Activated CD4-positive, alpha-beta T cell treated with anti-CD3 and anti-CD28 coated beads, Interleukin-2, amount 10 ng/mL, durations not matched to agents 24 days and 14 days (primary cell): ENCODE results near the gene HS3ST3A1. TPM values are rescaled to one million over a fixed set of nuclear protein-coding genes. Genes with fewer than 3 reads are reported as not detected.

Experiments used
- DNase-seq: peaks from one replicate; pipeline ENCODE4 v3.0.0; 2022
- H3K27ac Mint-ChIP-seq: one replicate; pipeline ENCODE4 v1.8.0; 2022; ENCODE audit warnings: mild to moderate bottlenecking, mixed read lengths
- H3K27me3 Mint-ChIP-seq: one replicate; pipeline ENCODE4 v1.8.0; 2022; ENCODE audit warnings: mixed read lengths
- H3K36me3 Mint-ChIP-seq: one replicate; pipeline ENCODE4 v1.8.0; 2022; ENCODE audit warnings: low read depth, mild to moderate bottlenecking, mixed read lengths
- H3K4me1 Mint-ChIP-seq: one replicate; pipeline ENCODE4 v1.8.0; 2021; ENCODE audit warnings: mixed read lengths
- H3K4me3 Mint-ChIP-seq: one replicate; pipeline ENCODE4 v1.8.0; 2022; ENCODE audit warnings: mild to moderate bottlenecking, moderate library complexity, mixed read lengths
- H3K9me3 Mint-ChIP-seq: one replicate; pipeline ENCODE4 v1.8.0; 2021; ENCODE audit warnings: mixed read lengths
- intact Hi-C: fragments of 100-400 bp; cut with micrococcal nuclease; formaldehyde crosslinking; loops from one replicate; pipeline ENCODE4 v1.15.1; 2023
- total RNA-seq: library from RNA; stranded (reverse); gene quantifications from 2 replicates; pipeline ENCODE4 v1.2.3, GENCODE V29; 2022

The HS3ST3A1 gene
- total RNA-seq, result 2.3 and 3.7 TPM in 2 replicates

DNA sequence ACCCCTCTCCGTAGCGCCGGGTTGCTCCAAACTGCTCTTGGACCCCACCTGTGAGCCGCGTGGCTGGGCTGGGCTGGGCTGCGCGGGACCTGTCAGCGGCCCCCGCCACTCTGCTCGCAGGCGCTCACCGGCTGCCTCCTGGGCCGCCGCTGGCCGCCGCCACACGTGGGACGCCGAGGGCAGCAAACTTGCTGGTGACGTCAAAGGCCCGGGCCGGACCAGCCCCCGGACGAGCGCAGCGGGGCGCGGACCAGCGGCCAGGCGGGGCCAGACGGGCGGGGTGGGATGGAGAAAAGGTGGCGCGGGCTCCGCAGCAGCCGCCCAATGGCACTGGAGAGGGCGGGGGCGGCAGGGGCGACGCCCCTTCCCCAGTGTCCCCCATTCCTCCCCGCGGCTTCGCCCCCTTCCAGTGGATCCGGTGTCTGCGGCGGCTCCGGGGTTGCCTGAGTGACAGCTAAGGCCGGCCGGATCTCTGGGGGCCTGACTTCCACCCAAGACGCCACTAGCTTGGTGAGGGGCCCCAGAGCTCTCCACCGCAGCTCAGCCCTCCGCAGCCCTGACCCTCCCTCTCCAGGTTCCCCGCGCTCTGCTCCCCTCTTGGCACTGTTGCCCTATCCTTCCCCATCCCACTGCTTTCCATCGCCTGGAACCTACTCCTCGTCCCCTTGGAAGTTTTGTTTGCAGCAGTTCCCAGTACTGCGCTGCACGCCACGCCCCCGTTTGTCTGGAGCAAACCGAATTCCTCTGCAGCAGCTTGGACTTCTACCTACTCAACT, at the start of gene HS3ST3A1:
HS3ST3A1 (minus strand) TSS at position 154 of the 776 bp plus-strand sequence. CDS start 800 bp downstream, outside the sequence.
- Mint-ChIP-seq H3K27ac (no peak within 1 kb of the TSS), H3K27me3 (peaks cover 61% of the 10 kb centered on the region)

DNA sequence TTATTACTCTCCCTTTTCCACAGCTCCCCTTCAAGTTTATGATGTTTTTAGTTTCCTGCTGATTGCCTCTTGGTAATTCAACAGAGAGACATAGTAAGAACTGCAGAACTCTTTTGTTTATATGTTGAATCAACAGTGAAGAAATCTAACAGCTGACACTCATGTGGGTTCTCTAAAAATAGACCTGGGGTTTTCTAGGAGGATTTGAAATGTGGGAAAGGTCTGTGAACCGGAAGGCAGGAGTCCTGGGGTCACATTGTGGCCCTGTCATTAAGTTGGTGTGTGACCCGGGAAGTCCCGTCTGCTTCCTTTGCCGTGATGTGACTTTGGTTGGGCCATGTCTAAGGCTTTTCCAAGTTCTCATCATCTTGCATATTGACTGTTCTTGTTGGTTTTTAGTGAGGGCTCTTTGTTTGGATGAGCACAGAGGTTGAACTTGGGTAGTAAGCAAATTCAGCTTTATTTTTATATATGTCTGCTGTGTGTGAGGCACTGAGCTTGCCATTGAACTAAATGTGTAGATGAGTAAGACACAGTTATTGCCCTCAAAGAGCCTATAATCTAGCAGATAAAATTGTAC, 48.5 kb upstream of the HS3ST3A1 start:
- H3K4me1 Mint-ChIP-seq, result no peaks in the 10 kb centered on the region
- H3K27me3 Mint-ChIP-seq, result peaks cover 5% of the 10 kb centered on the region
- no peak overlapping the region for H3K27ac Mint-ChIP-seq
- H3K9me3 Mint-ChIP-seq, result no peaks in the 10 kb centered on the region
- no peak for DNase-seq
- H3K4me3 Mint-ChIP-seq, result no peak overlapping the region
- intact Hi-C loops, result no loop called here
- no peaks in the 10 kb centered on the region for H3K36me3 Mint-ChIP-seq

More for the DNA sequence above, at the start of gene HS3ST3A1:
- Mint-ChIP-seq H3K4me1 (peaks cover 8% of the 10 kb centered on the region), H3K4me3 (peak within 1 kb of the TSS; percentile 85), H3K9me3 (no peaks in the 10 kb centered on the region), H3K36me3 (no peaks in the 10 kb centered on the region)
- intact Hi-C loops, result no loop called here
- DNase-seq, result peak; percentile 68

DNA sequence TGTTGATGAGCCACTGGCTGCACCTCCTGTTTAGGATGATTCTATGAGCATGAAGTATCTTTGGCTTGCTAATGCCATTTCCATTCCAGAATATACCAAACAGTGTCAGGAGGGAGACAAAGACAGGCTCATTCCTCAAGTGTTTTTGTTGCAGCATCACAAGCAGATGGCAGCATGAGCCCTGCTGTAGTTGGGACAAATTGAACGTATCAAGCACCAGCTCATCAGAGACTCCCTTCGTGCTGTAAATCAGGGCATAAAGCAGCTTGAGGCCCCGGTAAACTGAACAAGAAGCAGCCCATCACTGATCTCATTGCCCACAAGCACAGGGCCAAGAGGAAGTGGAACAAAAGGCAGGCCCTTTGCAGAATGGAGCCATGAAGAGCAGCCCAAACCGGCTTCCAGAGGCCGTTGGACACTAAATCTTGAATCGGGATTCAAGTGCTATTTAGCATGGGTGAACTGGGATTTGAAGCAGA, 45.9 kb upstream of the HS3ST3A1 start:
- no peak for DNase-seq
- Mint-ChIP-seq H3K4me1 (no peaks in the 10 kb centered on the region), H3K27me3 (peaks cover 5% of the 10 kb centered on the region), H3K27ac (no peak overlapping the region), H3K4me3 (no peak overlapping the region), H3K9me3 (no peaks in the 10 kb centered on the region), H3K36me3 (no peaks in the 10 kb centered on the region)
- intact Hi-C loops, result no loop called here

- no peak for DNase-seq
- Mint-ChIP-seq H3K9me3 (no peaks in the 10 kb centered on the region), H3K36me3 (no peaks in the 10 kb centered on the region), H3K4me3 (no peak overlapping the region), H3K27me3 (peaks cover 5% of the 10 kb centered on the region), H3K27ac (no peak overlapping the region), H3K4me1 (no peaks in the 10 kb centered on the region)
- intact Hi-C loops, result no loop called here
Observed at GRCh38 chr17:13646969-13647542, 45.3 kb upstream of the HS3ST3A1 start.

DNA sequence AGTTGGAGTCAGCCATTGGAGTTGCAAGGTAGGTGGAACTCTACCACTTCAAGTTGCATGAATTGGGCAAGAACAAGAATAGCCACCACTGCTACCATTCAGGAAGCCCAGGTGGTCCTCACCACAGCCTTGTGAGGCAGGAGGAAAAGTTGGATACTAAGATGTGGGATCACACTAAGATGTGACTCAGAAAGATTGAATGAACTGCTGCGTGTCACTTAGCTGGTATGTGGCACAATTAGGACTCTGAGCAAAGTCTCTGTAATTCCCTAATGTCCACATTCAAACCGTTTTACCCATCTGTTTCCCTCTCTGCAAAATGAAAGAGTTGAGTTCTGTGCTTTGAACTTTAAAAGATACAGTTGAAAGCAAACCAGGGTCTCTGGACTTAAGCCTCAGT, 44.7 kb upstream of the HS3ST3A1 start:
- no peaks in the 10 kb centered on the region for H3K36me3 Mint-ChIP-seq
- no peaks in the 10 kb centered on the region for H3K4me1 Mint-ChIP-seq
- no peaks in the 10 kb centered on the region for H3K9me3 Mint-ChIP-seq
- peaks cover 6% of the 10 kb centered on the region for H3K27me3 Mint-ChIP-seq
- no peak for DNase-seq
- intact Hi-C loops, result no loop called here
- H3K4me3 Mint-ChIP-seq, result no peak overlapping the region
- H3K27ac Mint-ChIP-seq, result no peak overlapping the region

GRCh38 chr17:13643180-13643579, 41.5 kb upstream of the HS3ST3A1 start:
- intact Hi-C loops, result no loop called here
- H3K27me3 Mint-ChIP-seq, result peaks cover 8% of the 10 kb centered on the region
- no peak for DNase-seq
- H3K36me3 Mint-ChIP-seq, result no peaks in the 10 kb centered on the region
- H3K27ac Mint-ChIP-seq, result no peak overlapping the region
- no peaks in the 10 kb centered on the region for H3K9me3 Mint-ChIP-seq
- no peaks in the 10 kb centered on the region for H3K4me1 Mint-ChIP-seq
- no peak overlapping the region for H3K4me3 Mint-ChIP-seq

DNA sequence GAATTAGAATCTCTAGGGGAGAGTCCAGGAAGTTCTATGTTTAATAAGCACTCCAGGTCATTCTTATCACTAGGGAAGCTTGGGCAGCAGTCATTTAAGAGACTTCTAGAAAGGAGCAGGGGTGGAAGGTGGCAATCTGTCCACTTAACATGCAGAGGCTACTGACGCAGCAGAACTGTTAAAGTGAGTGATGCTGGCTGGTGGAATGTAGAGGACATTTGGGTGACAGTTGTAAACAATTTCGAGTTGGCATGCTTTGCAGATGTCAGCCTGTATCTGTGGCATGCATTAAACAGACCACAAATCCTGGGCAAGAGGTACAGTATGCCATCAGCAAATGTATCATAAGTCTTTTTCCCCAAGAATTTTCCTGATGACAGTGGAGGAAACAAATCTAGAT, 40.5 kb upstream of the HS3ST3A1 start:
- no peaks in the 10 kb centered on the region for H3K36me3 Mint-ChIP-seq
- H3K27me3 Mint-ChIP-seq, result peaks cover 8% of the 10 kb centered on the region
- no peak overlapping the region for H3K4me3 Mint-ChIP-seq
- no peaks in the 10 kb centered on the region for H3K9me3 Mint-ChIP-seq
- intact Hi-C loops, result no loop called here
- no peak overlapping the region for H3K27ac Mint-ChIP-seq
- no peak for DNase-seq
- no peaks in the 10 kb centered on the region for H3K4me1 Mint-ChIP-seq

GRCh38 chr17:13640551-13640950, 38.8 kb upstream of the HS3ST3A1 start:
- intact Hi-C loops, result no loop called here
- H3K36me3 Mint-ChIP-seq, result no peaks in the 10 kb centered on the region
- no peak for DNase-seq
- H3K9me3 Mint-ChIP-seq, result no peaks in the 10 kb centered on the region
- H3K27ac Mint-ChIP-seq, result no peak overlapping the region
- peaks cover 8% of the 10 kb centered on the region for H3K27me3 Mint-ChIP-seq
- H3K4me1 Mint-ChIP-seq, result no peaks in the 10 kb centered on the region
- H3K4me3 Mint-ChIP-seq, result no peak overlapping the region

GRCh38 chr17:13638855-13639458, 37.2 kb upstream of the HS3ST3A1 start:
- no peak overlapping the region for H3K27ac Mint-ChIP-seq
- DNase-seq, result no peak
- peaks cover 6% of the 10 kb centered on the region for H3K27me3 Mint-ChIP-seq
- intact Hi-C loops, result no loop called here
- H3K9me3 Mint-ChIP-seq, result no peaks in the 10 kb centered on the region
- H3K36me3 Mint-ChIP-seq, result no peaks in the 10 kb centered on the region
- H3K4me1 Mint-ChIP-seq, result no peaks in the 10 kb centered on the region
- H3K4me3 Mint-ChIP-seq, result no peak overlapping the region

DNA sequence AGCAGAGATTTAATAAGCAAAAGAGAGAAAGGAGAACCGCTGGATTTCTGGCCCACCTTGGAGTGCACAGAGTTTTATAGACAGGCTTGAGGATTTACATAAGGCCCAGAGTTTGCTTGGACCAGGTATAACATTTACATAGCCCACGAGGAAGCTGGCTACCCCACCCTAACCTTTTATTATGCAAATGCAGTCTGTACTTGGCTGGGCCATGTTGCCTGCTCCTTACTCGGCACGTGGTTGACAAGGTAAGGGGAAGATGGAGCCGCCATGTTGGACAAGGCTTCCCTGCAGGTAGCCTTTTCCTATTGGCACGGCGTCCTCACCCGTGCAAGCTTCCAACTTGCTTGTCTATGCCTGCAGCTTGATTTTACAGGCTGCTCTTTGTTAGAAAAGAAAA, 35.2 kb upstream of the HS3ST3A1 start:
- no peak for DNase-seq
- Mint-ChIP-seq H3K4me1 (no peaks in the 10 kb centered on the region), H3K27ac (no peak overlapping the region), H3K9me3 (no peaks in the 10 kb centered on the region), H3K27me3 (peaks cover 6% of the 10 kb centered on the region), H3K36me3 (no peaks in the 10 kb centered on the region), H3K4me3 (no peak overlapping the region)
- intact Hi-C loops, result no loop called here

DNA sequence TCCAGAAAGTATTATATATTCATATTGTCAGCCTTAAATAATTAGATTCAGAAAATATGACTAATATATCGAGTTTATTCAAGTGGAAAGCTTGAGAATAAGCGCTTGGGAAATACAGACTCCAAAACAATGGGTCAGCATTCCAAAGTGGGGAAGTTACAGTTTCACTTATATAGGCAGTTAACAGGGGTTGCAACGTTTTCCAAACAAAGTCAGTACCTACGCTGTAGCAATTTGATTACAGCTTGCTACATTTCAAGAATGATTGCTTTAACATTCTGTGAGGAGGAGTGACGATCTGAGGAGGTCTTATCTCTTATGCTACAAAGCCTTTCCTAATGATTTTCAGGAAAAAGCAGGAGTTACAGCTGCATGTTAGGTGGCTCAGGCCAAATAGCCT, 34.2 kb upstream of the HS3ST3A1 start:
- DNase-seq, result no peak
- Mint-ChIP-seq H3K9me3 (no peaks in the 10 kb centered on the region), H3K27ac (no peak overlapping the region), H3K27me3 (peaks cover 2% of the 10 kb centered on the region), H3K4me3 (no peak overlapping the region), H3K4me1 (no peaks in the 10 kb centered on the region), H3K36me3 (no peaks in the 10 kb centered on the region)
- intact Hi-C loops, result no loop called here

DNA sequence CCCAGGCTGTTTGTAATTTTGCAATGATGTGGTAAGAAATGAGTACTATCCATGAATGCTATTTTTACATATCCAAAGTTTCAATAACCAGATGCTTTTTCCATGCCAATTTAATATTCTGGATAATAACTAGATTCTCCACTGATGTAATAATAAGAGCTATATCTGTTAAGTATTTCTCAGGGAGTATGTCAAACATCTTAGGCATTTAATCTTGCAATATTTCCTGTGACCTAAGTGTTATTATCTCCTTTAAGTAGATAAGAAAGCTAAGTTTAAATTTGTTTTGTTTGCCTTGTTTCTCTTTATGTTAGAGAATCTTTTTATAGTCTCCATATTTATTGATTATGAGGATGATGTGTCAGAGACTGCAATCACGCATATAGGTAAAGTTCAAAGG, 32.3 kb upstream of the HS3ST3A1 start:
- Mint-ChIP-seq H3K27me3 (peaks cover 2% of the 10 kb centered on the region), H3K4me1 (no peaks in the 10 kb centered on the region), H3K4me3 (no peak overlapping the region), H3K27ac (no peak overlapping the region), H3K36me3 (no peaks in the 10 kb centered on the region), H3K9me3 (no peaks in the 10 kb centered on the region)
- intact Hi-C loops, result no loop called here
- DNase-seq, result no peak

- Mint-ChIP-seq H3K36me3 (no peaks in the 10 kb centered on the region), H3K4me3 (no peak overlapping the region), H3K27ac (no peak overlapping the region), H3K27me3 (peaks cover 2% of the 10 kb centered on the region), H3K9me3 (no peaks in the 10 kb centered on the region), H3K4me1 (no peaks in the 10 kb centered on the region)
- intact Hi-C loops, result no loop called here
- no peak for DNase-seq
Observed at GRCh38 chr17:13631529-13631928, 29.8 kb upstream of the HS3ST3A1 start.

DNA sequence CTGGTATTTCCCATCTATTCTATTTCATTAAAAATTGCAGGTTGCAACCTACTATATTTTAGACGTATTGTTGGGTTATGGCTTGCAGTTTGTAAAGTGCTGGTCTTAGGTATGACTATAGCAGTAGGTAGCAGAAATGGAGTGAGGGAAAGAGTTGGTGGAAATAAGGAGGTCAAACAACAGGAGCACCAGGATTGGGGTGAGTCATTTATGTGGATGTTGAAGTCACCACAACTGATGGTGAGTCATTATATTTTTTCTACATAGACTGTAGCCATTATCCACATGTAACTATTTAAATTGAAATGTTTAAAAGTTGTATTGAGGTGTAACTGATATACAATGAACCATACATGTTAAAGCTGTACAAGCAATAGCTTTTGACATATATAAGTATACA, 25.0 kb upstream of the HS3ST3A1 start:
- H3K9me3 Mint-ChIP-seq, result no peaks in the 10 kb centered on the region
- H3K4me3 Mint-ChIP-seq, result no peak overlapping the region

More for the DNA sequence above, 25.0 kb upstream of the HS3ST3A1 start:
- Mint-ChIP-seq H3K36me3 (no peaks in the 10 kb centered on the region), H3K27ac (no peak overlapping the region), H3K27me3 (peaks cover 5% of the 10 kb centered on the region), H3K4me1 (no peaks in the 10 kb centered on the region)
- no peak for DNase-seq
- intact Hi-C loops, result no loop called here
